ENCODE measurements around the gene GGACT. TPM values are rescaled to one million over a fixed set of nuclear protein-coding genes. Genes with fewer than 3 reads are reported as not detected.

Gene GGACT
- total RNA-seq, 1 experiment from 2014 or later: 2.5 TPM

GRCh38 chr13:100627120-100627519, 38.5 kb upstream of the GGACT start:
- Histone ChIP-seq H3K4me1 (ENCODE audit: control insufficient read depth, insufficient read depth, low read length) (no peaks in the 10 kb centered on the region), H3K36me3 (ENCODE audit: control insufficient read depth, insufficient read depth, low read length) (no peaks in the 10 kb centered on the region; the same call in 1 of the 2 replicates), H3K27me3 (ENCODE audit: control insufficient read depth, insufficient read depth, low read length) (no peaks in the 10 kb centered on the region), H3K27ac (ENCODE audit: low read length) (no peak overlapping the region), H3K9me3 (ENCODE audit: control insufficient read depth, insufficient read depth, low read depth, low read length) (no peaks in the 10 kb centered on the region), H3K4me3 (ENCODE audit: low read depth in 2 of 2, low read length in 2 of 2) (no peak overlapping the region)
- in situ Hi-C loops (cut with HindIII; ENCODE audit: low pct_unique_long_range_greater_than_20kb, low sequenced_read_pairs): no loop called here
- no TSS peak for BruUV-seq (replicated peaks)
- CTCF ChIA-PET: no interaction called here
- POLR2A ChIA-PET: no interaction called here
- ATAC-seq (no peak), DNase-seq (ENCODE audit: low read depth, low spot score) (no peak)
- no peak for TF ChIP-seq REST (IDR thresholded peaks at IDR 0.05; ENCODE audit: insufficient read depth in 1 of 2, low read depth in 2 of 2, low read length in 1 of 2)
- TF ChIP-seq SIN3A (IDR thresholded peaks at IDR 0.05; ENCODE audit: borderline replicate concordance, insufficient read depth, low read depth, low read length): no peak
- no peak for TF ChIP-seq TCF7L2 (IDR thresholded peaks at IDR 0.05; ENCODE audit: low read depth, low read length)
- TF ChIP-seq CTCF (IDR thresholded peaks at IDR 0.05): no peak
- TF ChIP-seq POLR2AphosphoS5 (IDR thresholded peaks at IDR 0.05; ENCODE audit: low read depth, low read length): no peak
- intact Hi-C loops (cut with micrococcal nuclease; ENCODE audit: unreplicated experiment): no loop called here

- Histone ChIP-seq H3K27ac (ENCODE audit: low read length) (no peak overlapping the region), H3K4me3 (ENCODE audit: low read depth in 2 of 2, low read length in 2 of 2) (no peak overlapping the region), H3K9me3 (ENCODE audit: control insufficient read depth, insufficient read depth, low read depth, low read length) (no peaks in the 10 kb centered on the region), H3K36me3 (ENCODE audit: control insufficient read depth, insufficient read depth, low read length) (no peaks in the 10 kb centered on the region), H3K4me1 (ENCODE audit: control insufficient read depth, insufficient read depth, low read length) (no peaks in the 10 kb centered on the region), H3K27me3 (ENCODE audit: control insufficient read depth, insufficient read depth, low read length) (no peaks in the 10 kb centered on the region)
- no TSS peak for BruUV-seq (replicated peaks)
- CTCF ChIA-PET: no interaction called here
- POLR2A ChIA-PET: no interaction called here
- no peak for TF ChIP-seq TCF7L2 (IDR thresholded peaks at IDR 0.05; ENCODE audit: low read depth, low read length)
- no peak for TF ChIP-seq CTCF (IDR thresholded peaks at IDR 0.05)
- TF ChIP-seq REST (IDR thresholded peaks at IDR 0.05; ENCODE audit: insufficient read depth in 1 of 2, low read depth in 2 of 2, low read length in 1 of 2): no peak
- TF ChIP-seq SIN3A (IDR thresholded peaks at IDR 0.05; ENCODE audit: borderline replicate concordance, insufficient read depth, low read depth, low read length): no peak
- TF ChIP-seq POLR2AphosphoS5 (IDR thresholded peaks at IDR 0.05; ENCODE audit: low read depth, low read length): no peak
- in situ Hi-C loops (cut with HindIII; ENCODE audit: low pct_unique_long_range_greater_than_20kb, low sequenced_read_pairs) (no loop called here), intact Hi-C loops (cut with micrococcal nuclease; ENCODE audit: unreplicated experiment) (no loop called here)
- ATAC-seq (no peak), DNase-seq (ENCODE audit: low read depth, low spot score) (no peak)
Observed at GRCh38 chr13:100625447-100625846, 36.9 kb upstream of the GGACT start.

Data from Panc1 (cell line).